ENCODE measurements around the gene MGMT. TPM values are rescaled to one million over a fixed set of nuclear protein-coding genes. Genes with fewer than 3 reads are reported as not detected.

The MGMT gene
- total RNA-seq, 1 experiment from 2014 or later, result 11.5 TPM

DNA sequence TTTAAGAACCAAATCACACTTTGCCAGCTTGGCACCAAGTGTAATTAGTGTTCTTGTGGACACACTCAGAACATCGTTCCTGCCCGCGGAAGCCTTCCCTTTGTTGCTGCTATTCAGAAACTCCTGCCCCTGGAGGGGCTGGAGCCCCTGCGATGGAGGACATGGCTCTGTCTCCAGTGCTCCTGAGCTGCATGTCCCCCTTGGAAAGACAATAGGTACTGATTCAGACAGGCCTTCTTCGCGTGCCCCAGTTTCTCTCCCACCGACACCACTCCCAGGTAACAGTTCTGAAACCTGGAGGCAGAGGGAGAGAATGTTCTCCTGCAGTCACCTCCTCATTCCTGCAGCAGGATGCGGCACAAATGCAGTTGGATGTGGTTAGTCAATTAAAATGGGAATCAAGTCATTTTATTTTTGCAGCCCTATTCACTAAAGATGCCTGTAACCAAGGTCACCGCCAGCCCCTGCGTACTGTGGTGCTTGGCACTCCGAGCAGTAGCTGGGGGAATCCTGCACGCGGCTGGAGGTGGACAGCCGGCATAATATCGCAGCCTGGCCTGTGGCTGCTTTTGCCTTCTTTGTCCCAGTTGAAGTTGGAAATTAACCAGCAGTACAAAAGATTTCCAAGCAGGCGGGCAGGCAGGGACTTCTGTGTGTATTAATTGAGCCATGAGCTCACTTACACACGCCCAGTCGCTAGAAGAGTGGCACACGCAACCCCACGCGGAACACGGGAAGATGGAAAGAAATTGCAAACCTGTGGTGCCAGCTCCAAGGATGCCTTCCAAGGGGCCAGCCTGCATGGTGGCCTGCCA lies 291.4 kb downstream of the MGMT start:
- no peaks in the 10 kb centered on the region for H4K20me1 ChIP-seq (ENCODE audit: insufficient read depth)
- no TSS peak for BruUV-seq (replicated peaks)
- H3K27ac ChIP-seq (ENCODE audit: low read depth, low read length), result no peak overlapping the region
- H3K36me3 ChIP-seq (ENCODE audit: control insufficient read depth in 1 of 2, insufficient read depth in 2 of 2, low read length in 2 of 2), result no peaks in the 10 kb centered on the region
- H3K4me3 ChIP-seq (replicated peaks in 1 of 2; ENCODE audit: low read depth in 1 of 2, low read length in 2 of 2), result no peak overlapping the region
- no peak for ATAC-seq
- no peak overlapping the region for H3K9ac ChIP-seq (ENCODE audit: low read length)
- TF ChIP-seq SRF (IDR thresholded peaks at IDR 0.05; ENCODE audit: low read depth), result no peak
- TF ChIP-seq, protein P1, sequence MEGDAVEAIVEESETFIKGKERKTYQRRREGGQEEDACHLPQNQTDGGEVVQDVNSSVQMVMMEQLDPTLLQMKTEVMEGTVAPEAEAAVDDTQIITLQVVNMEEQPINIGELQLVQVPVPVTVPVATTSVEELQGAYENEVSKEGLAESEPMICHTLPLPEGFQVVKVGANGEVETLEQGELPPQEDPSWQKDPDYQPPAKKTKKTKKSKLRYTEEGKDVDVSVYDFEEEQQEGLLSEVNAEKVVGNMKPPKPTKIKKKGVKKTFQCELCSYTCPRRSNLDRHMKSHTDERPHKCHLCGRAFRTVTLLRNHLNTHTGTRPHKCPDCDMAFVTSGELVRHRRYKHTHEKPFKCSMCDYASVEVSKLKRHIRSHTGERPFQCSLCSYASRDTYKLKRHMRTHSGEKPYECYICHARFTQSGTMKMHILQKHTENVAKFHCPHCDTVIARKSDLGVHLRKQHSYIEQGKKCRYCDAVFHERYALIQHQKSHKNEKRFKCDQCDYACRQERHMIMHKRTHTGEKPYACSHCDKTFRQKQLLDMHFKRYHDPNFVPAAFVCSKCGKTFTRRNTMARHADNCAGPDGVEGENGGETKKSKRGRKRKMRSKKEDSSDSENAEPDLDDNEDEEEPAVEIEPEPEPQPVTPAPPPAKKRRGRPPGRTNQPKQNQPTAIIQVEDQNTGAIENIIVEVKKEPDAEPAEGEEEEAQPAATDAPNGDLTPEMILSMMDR (IDR thresholded peaks at IDR 0.05 in 2 of 3, conservative IDR thresholded peaks at IDR 0.05 in 1 of 3; ENCODE audit: borderline replicate concordance in 1 of 3, insufficient read depth in 1 of 3, low read depth in 2 of 3, low read length in 2 of 3), result no peak
- TF ChIP-seq FOSL1 (IDR thresholded peaks at IDR 0.05; ENCODE audit: low read depth), result no peak
- TF ChIP-seq, protein P2, sequence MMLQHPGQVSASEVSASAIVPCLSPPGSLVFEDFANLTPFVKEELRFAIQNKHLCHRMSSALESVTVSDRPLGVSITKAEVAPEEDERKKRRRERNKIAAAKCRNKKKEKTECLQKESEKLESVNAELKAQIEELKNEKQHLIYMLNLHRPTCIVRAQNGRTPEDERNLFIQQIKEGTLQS (IDR thresholded peaks at IDR 0.05), result no peak
- TF ChIP-seq SP1 (IDR thresholded peaks at IDR 0.05; ENCODE audit: low read depth), result no peak
- TF ChIP-seq CEBPB (IDR thresholded peaks at IDR 0.05; ENCODE audit: low read depth), result no peak
- TF ChIP-seq POLR2A (IDR thresholded peaks at IDR 0.05; ENCODE audit: borderline replicate concordance, extremely low read depth, insufficient read depth, insufficient read length), result no peak
- no peak for TF ChIP-seq SIN3A (IDR thresholded peaks at IDR 0.05; ENCODE audit: low read depth)
- TF ChIP-seq EZH2phosphoT487 (IDR thresholded peaks at IDR 0.05; ENCODE audit: borderline replicate concordance), result no peak
- TF ChIP-seq, protein P3, sequence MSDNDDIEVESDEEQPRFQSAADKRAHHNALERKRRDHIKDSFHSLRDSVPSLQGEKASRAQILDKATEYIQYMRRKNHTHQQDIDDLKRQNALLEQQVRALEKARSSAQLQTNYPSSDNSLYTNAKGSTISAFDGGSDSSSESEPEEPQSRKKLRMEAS (IDR thresholded peaks at IDR 0.05), result no peak
- TF ChIP-seq CBX3 (IDR thresholded peaks at IDR 0.05; ENCODE audit: low read depth), result no peak
- TF ChIP-seq, protein P4, sequence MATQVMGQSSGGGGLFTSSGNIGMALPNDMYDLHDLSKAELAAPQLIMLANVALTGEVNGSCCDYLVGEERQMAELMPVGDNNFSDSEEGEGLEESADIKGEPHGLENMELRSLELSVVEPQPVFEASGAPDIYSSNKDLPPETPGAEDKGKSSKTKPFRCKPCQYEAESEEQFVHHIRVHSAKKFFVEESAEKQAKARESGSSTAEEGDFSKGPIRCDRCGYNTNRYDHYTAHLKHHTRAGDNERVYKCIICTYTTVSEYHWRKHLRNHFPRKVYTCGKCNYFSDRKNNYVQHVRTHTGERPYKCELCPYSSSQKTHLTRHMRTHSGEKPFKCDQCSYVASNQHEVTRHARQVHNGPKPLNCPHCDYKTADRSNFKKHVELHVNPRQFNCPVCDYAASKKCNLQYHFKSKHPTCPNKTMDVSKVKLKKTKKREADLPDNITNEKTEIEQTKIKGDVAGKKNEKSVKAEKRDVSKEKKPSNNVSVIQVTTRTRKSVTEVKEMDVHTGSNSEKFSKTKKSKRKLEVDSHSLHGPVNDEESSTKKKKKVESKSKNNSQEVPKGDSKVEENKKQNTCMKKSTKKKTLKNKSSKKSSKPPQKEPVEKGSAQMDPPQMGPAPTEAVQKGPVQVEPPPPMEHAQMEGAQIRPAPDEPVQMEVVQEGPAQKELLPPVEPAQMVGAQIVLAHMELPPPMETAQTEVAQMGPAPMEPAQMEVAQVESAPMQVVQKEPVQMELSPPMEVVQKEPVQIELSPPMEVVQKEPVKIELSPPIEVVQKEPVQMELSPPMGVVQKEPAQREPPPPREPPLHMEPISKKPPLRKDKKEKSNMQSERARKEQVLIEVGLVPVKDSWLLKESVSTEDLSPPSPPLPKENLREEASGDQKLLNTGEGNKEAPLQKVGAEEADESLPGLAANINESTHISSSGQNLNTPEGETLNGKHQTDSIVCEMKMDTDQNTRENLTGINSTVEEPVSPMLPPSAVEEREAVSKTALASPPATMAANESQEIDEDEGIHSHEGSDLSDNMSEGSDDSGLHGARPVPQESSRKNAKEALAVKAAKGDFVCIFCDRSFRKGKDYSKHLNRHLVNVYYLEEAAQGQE (IDR thresholded peaks at IDR 0.05; ENCODE audit: low read depth), result no peak
- ChIA-PET POLR2A (no interaction called here), CTCF (no interaction called here), RAD21 (ENCODE audit: low non-redundant PET in 1 of 2, low total read pairs in 2 of 2, uncharacterized antibody in 2 of 2, unreplicated experiment in 2 of 2) (no interaction called here)
- no peaks in the 10 kb centered on the region for H3K79me2 ChIP-seq (ENCODE audit: insufficient read depth, low read length)
- intact Hi-C loops (cut with micrococcal nuclease), result no loop called here
- no peak overlapping the region for H3K4me2 ChIP-seq (ENCODE audit: low read length)
- no peak for DNase-seq (ENCODE audit: low read depth, low spot score)
- H3K4me1 ChIP-seq (ENCODE audit: control insufficient read depth in 1 of 2, insufficient read depth in 2 of 2, low read length in 2 of 2), result no peaks in the 10 kb centered on the region
- no peaks in the 10 kb centered on the region for H3K9me3 ChIP-seq (ENCODE audit: control insufficient read depth in 1 of 2, insufficient read depth in 1 of 2, low read depth in 1 of 2, low read length in 2 of 2)
- H3K9me2 ChIP-seq (ENCODE audit: insufficient read depth), result no peaks in the 10 kb centered on the region
- H3K27me3 ChIP-seq (ENCODE audit: insufficient read depth, low read length), result no peaks in the 10 kb centered on the region
- no peak overlapping the region for H2AFZ ChIP-seq (ENCODE audit: low read depth, low read length, poor library complexity, severe bottlenecking)
